ENCODE measurements around the gene C4orf50. TPM values are rescaled to one million over a fixed set of nuclear protein-coding genes. Genes with fewer than 3 reads are reported as not detected.

Gene C4orf50
- total and polyA plus RNA-seq, 12 donors = 0.08 to 1.4 (median 0.56) TPM; not detected in 4

- Histone ChIP-seq H3K27ac (no peak overlapping the region), H3K36me3 (replicated peaks in 1 of 2) (no peaks in the 10 kb centered on the region), H3K9me3 (replicated peaks in 1 of 3) (no peaks in the 10 kb centered on the region), H3K4me3 (no peak overlapping the region), H3K27me3 (peaks cover 3% of the 10 kb centered on the region), H3K4me1 (replicated peaks in 1 of 2) (no peaks in the 10 kb centered on the region)
- intact Hi-C loops (cut with DNase I) = no loop called here
- 78 to 89% (median 86%) methylated on average over 3 to 8 of the region's 8 CpGs for WGBS, 4 donors
- no peak for TF ChIP-seq POLR2A (IDR thresholded peaks at IDR 0.05)
- no peak for TF ChIP-seq CTCF (IDR thresholded peaks at IDR 0.05)
- DNase-seq = no peak
Observed at GRCh38 chr4:5930456-5930855, 87.8 kb downstream of the C4orf50 start.

- no peak for DNase-seq
- no peaks in the 10 kb centered on the region for H3K4me1 ChIP-seq (replicated peaks in 1 of 2)
- no peak for TF ChIP-seq POLR2A (IDR thresholded peaks at IDR 0.05)
- no peak for TF ChIP-seq CTCF (IDR thresholded peaks at IDR 0.05)
- H3K27ac ChIP-seq = no peak overlapping the region
- no peaks in the 10 kb centered on the region for H3K36me3 ChIP-seq (replicated peaks in 1 of 2)
- 62 to 74% (median 65%) methylated on average over 8 of the region's 8 CpGs for WGBS, 4 donors
- intact Hi-C loops (cut with DNase I) = no loop called here
- no peak overlapping the region for H3K4me3 ChIP-seq
- no peaks in the 10 kb centered on the region for H3K9me3 ChIP-seq (replicated peaks in 1 of 3)
- H3K27me3 ChIP-seq = peaks cover 3% of the 10 kb centered on the region
Observed at GRCh38 chr4:5928844-5929420, 89.3 kb downstream of the C4orf50 start.

- H3K27me3 ChIP-seq = peaks cover 3% of the 10 kb centered on the region
- DNase-seq = no peak
- intact Hi-C loops (cut with DNase I) = no loop called here
- 52 to 71% (median 66%) methylated on average over 7 to 8 of the region's 8 CpGs for WGBS, 4 donors
- no peak overlapping the region for H3K4me3 ChIP-seq
- TF ChIP-seq CTCF (IDR thresholded peaks at IDR 0.05) (no peak), POLR2A (IDR thresholded peaks at IDR 0.05) (no peak)
- no peaks in the 10 kb centered on the region for H3K36me3 ChIP-seq (replicated peaks in 1 of 2)
- H3K9me3 ChIP-seq (replicated peaks in 1 of 3) = no peaks in the 10 kb centered on the region
- no peaks in the 10 kb centered on the region for H3K4me1 ChIP-seq (replicated peaks in 1 of 2)
- no peak overlapping the region for H3K27ac ChIP-seq
Observed at GRCh38 chr4:5928274-5928673, 90.0 kb downstream of the C4orf50 start.

DNA sequence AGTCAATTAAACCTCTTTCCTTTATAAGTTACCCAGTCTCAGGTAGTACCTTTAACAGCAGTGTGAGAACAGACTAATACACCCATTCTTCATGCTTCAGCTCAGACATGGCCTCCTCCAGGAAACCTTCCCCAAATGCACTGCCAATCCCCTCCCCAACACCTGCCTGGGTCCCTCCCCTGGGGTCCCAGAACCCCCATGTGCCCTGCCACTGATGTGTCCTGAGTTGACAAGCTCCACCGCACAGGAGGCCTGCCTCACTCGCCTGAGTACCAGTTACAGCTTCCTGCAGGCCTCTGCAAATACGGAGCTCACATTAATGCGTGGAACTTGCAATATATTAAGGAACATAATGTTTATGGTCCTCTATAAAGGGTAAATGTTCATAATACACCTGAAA is 90.5 kb downstream of the C4orf50 start:
- intact Hi-C loops (cut with DNase I) = no loop called here
- H3K27ac ChIP-seq = no peak overlapping the region
- H3K4me3 ChIP-seq = no peak overlapping the region
- TF ChIP-seq POLR2A (IDR thresholded peaks at IDR 0.05) (no peak), CTCF (IDR thresholded peaks at IDR 0.05) (no peak)
- no peaks in the 10 kb centered on the region for H3K36me3 ChIP-seq (replicated peaks in 1 of 2)
- peaks cover 3% of the 10 kb centered on the region for H3K27me3 ChIP-seq
- DNase-seq = no peak
- WGBS, 4 donors = 68 to 86% (median 79%) methylated on average over 4 of the region's 4 CpGs
- no peaks in the 10 kb centered on the region for H3K4me1 ChIP-seq (replicated peaks in 1 of 2)
- H3K9me3 ChIP-seq (replicated peaks in 1 of 3) = no peaks in the 10 kb centered on the region
